Uterus (tissue), 2 donors: ENCODE results near the gene MACIR.
A peak's percentile ranks its signal among the peaks of the same experiment; 100 is the strongest.

Source experiments
- CTCF ChIP-seq, 4 experiments: fragments of 200-600 bp in 2 of 4; fragments of 450-650 bp in 2 of 4; sonication (generic) in 2 of 4; IDR thresholded peaks; one replicate each; pipeline ENCODE4 v1.5.1; 2016 to 2019; ENCODE audit warnings: antibody characterized with exemption in 4 of 4, mild to moderate bottlenecking in 2 of 4, moderate library complexity in 1 of 4
- POLR2A ChIP-seq, 2 donors: fragments of 450-650 bp; IDR thresholded peaks; one replicate each; pipeline ENCODE4 v1.6.1; 2016; ENCODE audit warnings: antibody characterized with exemption in 2 of 2, mild to moderate bottlenecking in 1 of 2, moderate library complexity in 1 of 2

GRCh38 chr5:103232393-103232999, 26.1 kb upstream of the MACIR start:
- peak; percentile 52 to 65 (median 58) for TF ChIP-seq CTCF (IDR thresholded peaks at IDR 0.05)
- no peak for TF ChIP-seq POLR2A (IDR thresholded peaks at IDR 0.05)
